Heart left ventricle (tissue), 13 donors: ENCODE data around the gene SLC19A1.

Experiments used
- CTCF ChIP-seq, 12 donors: fragments of 200-600 bp; sonication (generic) in 4 of 12; IDR thresholded peaks; one replicate each; pipeline versions ENCODE4 v1.5.0 to v1.8.0; 2018 to 2022; ENCODE audit warnings: antibody characterized with exemption in 12 of 12, mild to moderate bottlenecking in 5 of 12
- POLR2A ChIP-seq, 2 donors: fragments of 450-650 bp; IDR thresholded peaks; one replicate each; pipeline ENCODE4 v1.6.1; 2017; ENCODE audit warnings: antibody characterized with exemption in 2 of 2, mild to moderate bottlenecking in 2 of 2, moderate library complexity in 2 of 2
- donor health status: ischemic (EF 13 %, LVEDD 7.1; RV severe dilation, severe dysfunction).
- donor health status: DM: no; HTN: yes; CAD: no.
- donor health status: DM: no; HTN: no; CAD: no.
- donor health status: ischemic (EF 25% LVEDD 6.9; RV normal size, moderate dysfunction).
- donor health status: ischemic (EF 25% LVEDD 5.7; RV mildly dilated, moderate dysfunction).
- donor health status: ischemic (EF 35%, LVEDD 5.7; RV mildly dilated, moderate dysfunction).
- donor health status: nonischemic (EF 11% LVEDD 7.7; RV severe dilation, severe dysfunction).
- donor health status: DM: yes; HTN: yes; CAD: no.
- donor health status: PGD.
- donor health status: ischemic (EF 29% LVEDD 5.4; RV normal size, mild dysfunction).
- donor health status: nonischemic (EF 23%, LVEDD 6.1; RV moderate dilation, normal function).

- no peak for TF ChIP-seq CTCF (IDR thresholded peaks at IDR 0.05)
- no peak for TF ChIP-seq POLR2A (IDR thresholded peaks at IDR 0.05)
Measured at GRCh38 chr21:45510466-45510955, 31.7 kb downstream of the SLC19A1 start.
